ENCODE results near the gene GPSM1.

GPSM1 gene

GRCh38 chr9:136353088-136353487 lies 25.7 kb downstream of the GPSM1 start:
- DNase-seq (ENCODE audit: low read depth in 1 of 2, low spot score in 1 of 2): no peak
- H3K27ac ChIP-seq (replicated peaks): no peak overlapping the region
- H3K27me3 ChIP-seq (ENCODE audit: insufficient read depth, poor library complexity, severe bottlenecking): no peaks in the 10 kb centered on the region
- H3K4me3 ChIP-seq (replicated peaks; ENCODE audit: insufficient read depth, low read length): no peak overlapping the region
- TF ChIP-seq GABPA (IDR thresholded peaks at IDR 0.05; ENCODE audit: low read depth) (no peak), POLR2AphosphoS5 (IDR thresholded peaks at IDR 0.05; ENCODE audit: low read depth) (no peak), CTCF (IDR thresholded peaks at IDR 0.05; ENCODE audit: insufficient read depth, low read length) (no peak)

DNA sequence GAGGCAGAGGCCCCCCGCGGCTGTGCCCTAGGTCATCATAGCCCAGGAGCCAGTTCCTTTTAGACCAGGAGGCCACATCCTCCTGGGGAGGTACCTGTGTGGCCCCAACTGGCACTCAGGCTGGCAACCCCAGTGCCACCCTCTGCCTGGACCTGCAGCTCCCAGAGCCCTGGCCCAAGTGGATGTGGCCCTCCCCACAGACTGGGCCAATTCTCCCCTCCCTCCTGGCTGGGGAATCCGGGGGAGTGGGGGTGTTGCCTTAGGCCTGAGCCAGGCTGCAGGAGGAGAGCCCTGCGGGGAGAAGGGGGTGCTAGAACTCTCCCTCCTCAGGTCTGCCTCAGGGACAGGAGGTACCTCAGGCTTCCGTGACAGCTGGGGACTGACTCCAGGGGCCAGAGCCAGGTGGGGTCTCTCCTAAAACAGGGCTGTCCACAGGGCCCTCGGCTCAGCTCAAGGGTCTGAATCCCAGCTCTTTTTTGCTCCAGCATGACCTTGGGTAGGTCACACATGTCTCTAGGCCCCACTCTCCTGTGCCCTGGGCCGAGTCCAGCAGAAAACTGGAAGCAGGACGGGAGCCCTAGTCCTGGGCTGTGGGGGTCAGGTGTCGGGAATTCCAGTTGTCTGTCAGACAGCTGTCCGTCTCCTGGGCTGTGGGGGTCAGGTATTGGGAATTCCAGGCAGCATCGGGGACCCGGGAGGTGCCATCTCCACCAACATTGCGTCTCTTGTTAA lies 26.6 kb downstream of the GPSM1 start:
- no peak overlapping the region for H3K27ac ChIP-seq (replicated peaks)
- H3K4me3 ChIP-seq (replicated peaks; ENCODE audit: insufficient read depth, low read length): no peak overlapping the region
- TF ChIP-seq GABPA (IDR thresholded peaks at IDR 0.05; ENCODE audit: low read depth): no peak
- TF ChIP-seq REST (IDR thresholded peaks at IDR 0.05; ENCODE audit: insufficient replicate concordance, low read depth): no peak
- TF ChIP-seq POLR2AphosphoS5 (IDR thresholded peaks at IDR 0.05; ENCODE audit: low read depth): no peak
- no peak for TF ChIP-seq CTCF (IDR thresholded peaks at IDR 0.05; ENCODE audit: insufficient read depth, low read length)
- TF ChIP-seq SPI1 (IDR thresholded peaks at IDR 0.05; ENCODE audit: borderline replicate concordance, low read depth): no peak
- no peak for DNase-seq (ENCODE audit: low read depth in 1 of 2, low spot score in 1 of 2)
- no peaks in the 10 kb centered on the region for H3K27me3 ChIP-seq (ENCODE audit: insufficient read depth, poor library complexity, severe bottlenecking)

GRCh38 chr9:136354592-136355085 lies 27.3 kb downstream of the GPSM1 start:
- Histone ChIP-seq H3K27me3 (ENCODE audit: insufficient read depth, poor library complexity, severe bottlenecking) (no peaks in the 10 kb centered on the region), H3K4me3 (replicated peaks; ENCODE audit: insufficient read depth, low read length) (no peak overlapping the region), H3K27ac (replicated peaks) (no peak overlapping the region)
- DNase-seq (ENCODE audit: low read depth in 1 of 2, low spot score in 1 of 2): no peak
- TF ChIP-seq REST (IDR thresholded peaks at IDR 0.05; ENCODE audit: insufficient replicate concordance, low read depth): no peak

DNA sequence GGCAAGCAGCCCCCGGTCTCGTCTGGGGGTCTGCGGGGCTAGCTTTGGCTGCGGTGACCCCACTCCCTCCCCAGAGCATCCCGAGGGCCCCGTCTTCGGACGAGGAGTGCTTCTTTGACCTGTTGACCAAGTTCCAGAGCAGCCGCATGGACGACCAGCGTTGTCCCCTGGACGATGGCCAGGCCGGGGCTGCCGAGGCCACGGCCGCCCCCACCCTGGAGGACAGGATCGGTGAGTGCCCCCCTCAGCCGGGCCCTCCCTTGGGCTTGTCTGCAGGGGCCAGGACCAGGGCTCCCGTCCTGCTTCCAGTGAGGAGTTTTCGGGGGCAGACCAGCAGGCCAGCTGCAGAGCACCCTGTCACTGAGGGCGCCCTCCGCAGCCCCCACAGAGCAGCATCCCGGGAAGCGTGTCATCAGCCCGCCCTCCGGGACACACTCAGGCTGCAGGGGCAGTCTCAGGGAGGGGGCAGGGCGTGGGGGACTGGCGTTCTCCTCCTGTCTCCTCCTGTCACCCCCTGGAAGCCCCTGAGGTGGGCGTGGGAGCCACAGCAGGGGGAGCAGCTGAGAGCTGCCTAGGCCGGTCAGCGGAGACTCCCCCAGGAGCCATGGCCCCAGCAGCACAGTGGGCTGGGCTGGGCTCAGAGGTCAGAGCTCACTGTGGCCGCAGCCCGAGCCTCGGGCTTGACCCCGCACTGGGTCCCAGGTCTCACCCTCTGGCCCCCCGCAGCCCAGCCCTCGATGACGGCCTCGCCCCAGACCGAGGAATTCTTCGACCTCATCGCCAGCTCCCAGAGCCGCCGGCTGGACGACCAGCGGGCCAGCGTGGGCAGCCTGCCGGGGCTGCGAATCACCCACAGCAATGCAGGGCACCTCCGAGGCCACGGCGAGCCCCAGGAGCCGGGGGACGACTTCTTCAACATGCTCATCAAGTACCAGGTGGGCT lies 28.5 kb downstream of the GPSM1 start:
- Histone ChIP-seq H3K27ac (replicated peaks) (no peak overlapping the region), H3K27me3 (ENCODE audit: insufficient read depth, poor library complexity, severe bottlenecking) (no peaks in the 10 kb centered on the region), H3K4me3 (replicated peaks; ENCODE audit: insufficient read depth, low read length) (no peak overlapping the region)
- DNase-seq (ENCODE audit: low read depth in 1 of 2, low spot score in 1 of 2): no peak
- TF ChIP-seq POLR2AphosphoS5 (IDR thresholded peaks at IDR 0.05; ENCODE audit: low read depth) (no peak), GABPA (IDR thresholded peaks at IDR 0.05; ENCODE audit: low read depth) (no peak), CTCF (IDR thresholded peaks at IDR 0.05; ENCODE audit: insufficient read depth, low read length) (no peak), REST (IDR thresholded peaks at IDR 0.05; ENCODE audit: insufficient replicate concordance, low read depth) (no peak), SPI1 (IDR thresholded peaks at IDR 0.05; ENCODE audit: borderline replicate concordance, low read depth) (no peak)

Measured in HL-60 (cell line).